HG03439 (cell line): ENCODE measurements around the gene ATP13A2.
"Not testable (repeated sequence)": the region's sequence is repeated elsewhere in the genome, so short reads cannot be mapped to it uniquely, and the experiment has no call there.

Experiments
- ATAC-seq: cut with Tn5 transposase; IDR thresholded peaks from one replicate; pipeline ENCODE4 v1.9.1; 2021; ENCODE audit warnings: mild to moderate bottlenecking, moderate library complexity; ENCODE audit not compliant: unreplicated experiment

Gene ATP13A2

DNA sequence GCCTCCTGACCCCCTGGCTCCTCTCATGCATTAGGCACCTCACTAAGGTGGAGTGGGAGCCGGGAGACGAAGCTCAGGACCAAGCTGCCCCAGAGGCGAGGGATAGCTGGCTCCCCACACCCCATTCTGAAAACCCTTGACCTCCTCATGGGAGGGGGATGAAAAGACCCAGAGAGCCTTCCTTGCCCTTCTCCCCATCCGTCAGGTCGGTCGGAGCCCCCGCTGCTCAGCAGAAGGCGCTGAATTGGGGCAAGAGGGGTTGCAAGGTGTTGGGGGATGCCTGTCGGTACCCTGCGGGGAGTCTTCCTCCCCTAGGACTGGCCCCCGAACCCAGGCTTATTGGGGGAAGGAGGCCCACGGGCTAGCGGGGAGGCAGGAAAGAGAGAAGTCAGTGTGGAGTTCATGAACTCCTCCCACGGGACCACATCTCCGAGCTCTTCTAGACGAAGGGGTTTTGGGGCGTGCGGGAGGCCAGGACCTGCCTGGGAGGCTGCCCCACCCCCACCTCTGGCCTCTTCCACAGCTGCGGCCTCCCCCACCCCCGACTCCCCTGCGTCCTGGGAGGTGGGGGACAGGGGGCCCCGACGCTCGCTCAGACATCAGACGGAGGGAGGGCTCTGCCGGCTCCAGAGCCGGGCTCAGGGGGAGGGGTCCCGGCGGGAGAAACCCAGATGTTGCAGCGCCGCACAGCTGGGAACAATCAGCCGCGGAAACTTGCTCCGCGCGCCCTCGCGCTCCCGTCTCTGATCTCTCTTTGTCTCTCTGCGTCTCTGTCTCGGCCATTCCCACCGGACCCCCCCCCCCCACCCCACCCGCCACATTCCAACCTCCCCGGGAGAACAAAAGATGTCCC lies 32.0 kb downstream of the ATP13A2 start:
- no peak for ATAC-seq

DNA sequence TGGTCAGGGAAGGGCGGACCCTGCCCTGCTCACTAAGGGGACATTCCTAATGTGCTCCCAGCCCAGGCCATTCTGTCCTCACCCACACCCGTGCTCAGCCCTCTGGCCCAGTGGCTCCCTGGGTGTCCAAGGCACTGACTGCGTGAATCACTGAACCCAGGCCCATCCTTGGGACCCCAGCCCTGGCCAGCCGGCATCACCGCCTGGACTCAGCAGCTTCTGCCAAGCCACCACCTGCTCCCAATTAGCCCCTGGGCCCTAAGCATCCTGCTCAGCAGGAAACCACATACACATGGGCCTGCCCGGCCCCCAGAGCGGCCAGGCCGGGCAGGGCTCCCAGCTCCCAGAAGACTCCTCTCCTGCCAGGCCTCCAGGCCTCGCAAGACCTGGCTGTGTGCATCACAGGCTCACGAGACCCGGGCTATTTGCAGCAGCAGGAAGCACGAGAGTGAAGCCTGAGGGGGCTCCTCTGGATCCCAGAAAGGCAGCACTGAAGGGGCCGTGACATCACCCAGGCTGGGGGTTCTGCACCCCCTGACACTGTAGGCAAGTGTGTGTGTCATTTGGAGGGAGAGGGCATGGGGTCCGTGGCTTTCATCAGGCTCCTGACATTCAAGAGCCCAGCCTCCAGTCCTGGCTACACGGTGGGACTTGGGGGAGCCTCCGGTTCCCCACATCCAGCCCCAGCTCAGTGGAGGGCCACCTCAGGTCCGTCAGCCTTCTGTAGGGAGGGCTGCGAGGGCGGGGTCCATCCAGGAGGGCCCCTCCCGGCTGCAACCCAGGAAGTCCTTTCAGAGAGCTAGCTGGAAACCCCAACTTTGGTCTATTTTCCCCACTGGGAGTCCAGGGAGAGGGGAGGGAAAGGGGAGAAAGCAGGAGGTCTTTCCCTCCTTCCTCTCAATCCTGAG lies 32.9 kb downstream of the ATP13A2 start:
- ATAC-seq = no peak

DNA sequence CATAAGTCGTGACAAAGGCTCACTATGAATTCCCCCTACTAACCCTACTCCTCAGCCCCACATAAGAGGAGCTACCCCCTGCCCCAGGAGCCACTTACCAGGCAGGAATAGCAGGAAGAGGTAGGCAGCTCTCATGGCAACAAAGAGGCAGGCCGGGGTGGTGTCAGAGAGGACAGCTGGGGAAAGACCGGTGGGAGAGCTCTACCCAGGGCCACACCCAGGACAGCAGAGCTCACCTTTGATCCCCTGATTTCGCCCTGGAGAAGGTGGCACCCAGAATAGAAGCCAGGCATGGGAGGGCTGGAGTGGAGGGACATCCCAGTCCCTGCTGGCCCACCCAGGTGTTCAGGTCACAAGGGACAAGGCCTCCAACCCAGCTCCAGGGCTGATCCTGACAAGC lies 33.6 kb downstream of the ATP13A2 start:
- no peak for ATAC-seq

DNA sequence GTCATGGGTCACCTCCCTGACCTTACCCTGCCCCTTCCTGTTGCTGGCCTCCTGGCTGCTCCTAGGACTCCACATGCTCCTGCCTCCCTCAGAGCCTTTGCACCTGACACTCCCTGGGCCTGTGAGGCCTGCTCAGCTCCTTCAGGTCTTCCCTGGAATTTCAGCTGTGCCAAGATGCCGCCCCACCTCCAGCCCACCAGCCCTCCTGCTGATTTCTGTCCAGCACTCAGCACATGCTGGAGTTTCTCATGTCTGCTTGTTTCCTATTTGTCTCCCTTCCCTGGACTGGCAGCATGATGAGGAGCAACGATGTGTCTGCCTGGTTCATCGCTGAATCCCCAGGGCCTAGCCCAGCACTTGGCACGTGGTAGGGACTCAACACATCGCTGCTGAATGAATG lies 34.4 kb downstream of the ATP13A2 start:
- ATAC-seq = no peak

DNA sequence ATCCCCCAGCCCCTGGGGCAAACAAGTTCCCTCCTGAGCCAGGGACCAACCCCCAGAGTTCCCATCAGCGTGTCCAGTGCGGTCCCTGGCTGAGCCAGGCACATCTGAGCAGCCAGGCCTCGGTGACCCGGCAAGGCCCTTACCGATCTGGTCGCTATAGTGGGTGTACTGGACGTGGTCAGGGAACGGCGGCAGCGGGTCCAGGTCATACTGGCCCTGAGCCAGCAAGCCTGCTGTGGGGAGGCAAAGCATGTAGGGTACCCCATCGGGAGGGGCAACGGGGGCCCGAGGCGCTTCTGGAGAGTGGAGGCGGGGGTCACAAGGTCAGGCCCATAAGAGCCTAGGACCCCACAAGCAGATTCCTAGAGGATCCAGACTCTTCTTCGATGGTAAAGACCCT lies 34.8 kb downstream of the ATP13A2 start:
- no peak for ATAC-seq

DNA sequence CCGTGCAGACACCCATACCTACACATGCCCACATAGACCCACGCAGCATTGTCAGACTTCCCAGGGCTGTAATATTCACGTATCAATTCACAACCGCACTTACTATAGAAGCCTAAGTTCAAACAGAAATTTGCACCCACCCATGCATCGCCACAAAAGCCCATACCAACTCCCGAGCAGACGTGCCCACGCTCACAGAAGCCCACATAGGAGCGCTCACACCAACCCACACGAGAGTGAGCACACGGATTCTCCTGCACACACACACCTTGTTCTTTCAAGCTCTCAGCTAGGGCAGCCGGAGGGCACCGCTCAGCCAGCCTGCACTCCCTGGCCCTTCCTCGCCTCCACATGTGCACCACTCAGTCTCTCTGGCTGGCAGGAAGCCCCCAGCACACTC lies 35.9 kb downstream of the ATP13A2 start:
- no peak for ATAC-seq

DNA sequence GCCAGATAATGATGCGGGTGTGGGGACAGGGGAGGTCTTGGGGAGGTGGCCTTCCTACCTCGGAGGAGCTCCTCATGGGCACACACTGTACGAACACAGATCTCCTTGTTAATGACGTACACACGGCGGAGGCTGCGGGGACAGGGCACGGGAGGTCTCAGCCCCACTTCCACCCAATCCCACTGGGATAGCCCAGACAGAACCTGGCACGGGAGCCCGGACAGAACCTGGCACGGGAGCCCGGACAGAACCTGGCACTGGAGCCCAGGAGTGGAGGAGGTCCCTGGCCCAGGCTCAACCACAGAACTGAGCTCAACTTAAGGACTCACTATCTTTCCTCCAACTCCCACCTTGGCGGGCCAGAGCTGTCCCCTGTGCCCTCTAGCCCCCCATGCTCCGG lies 36.5 kb downstream of the ATP13A2 start:
- no peak for ATAC-seq

DNA sequence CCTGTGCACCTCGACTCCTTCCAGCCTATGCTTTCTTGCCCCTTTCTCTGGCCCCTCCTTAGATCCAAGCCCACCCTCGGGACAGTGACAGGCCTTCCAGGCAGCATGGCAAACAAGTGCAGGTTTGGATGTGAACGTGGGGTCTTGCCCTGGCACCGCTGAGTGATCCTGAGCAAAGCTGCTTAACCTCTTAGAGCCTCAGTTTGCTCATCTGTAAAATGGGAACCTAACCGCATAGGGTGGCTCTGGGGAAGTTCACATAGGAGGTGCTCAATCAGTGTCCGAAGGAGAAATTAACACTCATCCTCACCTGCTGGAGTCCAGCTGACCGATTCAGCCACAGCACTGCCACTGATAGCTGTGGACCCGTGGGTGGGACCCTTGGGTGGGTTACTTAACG lies 38.5 kb downstream of the ATP13A2 start:
- ATAC-seq = no peak

DNA sequence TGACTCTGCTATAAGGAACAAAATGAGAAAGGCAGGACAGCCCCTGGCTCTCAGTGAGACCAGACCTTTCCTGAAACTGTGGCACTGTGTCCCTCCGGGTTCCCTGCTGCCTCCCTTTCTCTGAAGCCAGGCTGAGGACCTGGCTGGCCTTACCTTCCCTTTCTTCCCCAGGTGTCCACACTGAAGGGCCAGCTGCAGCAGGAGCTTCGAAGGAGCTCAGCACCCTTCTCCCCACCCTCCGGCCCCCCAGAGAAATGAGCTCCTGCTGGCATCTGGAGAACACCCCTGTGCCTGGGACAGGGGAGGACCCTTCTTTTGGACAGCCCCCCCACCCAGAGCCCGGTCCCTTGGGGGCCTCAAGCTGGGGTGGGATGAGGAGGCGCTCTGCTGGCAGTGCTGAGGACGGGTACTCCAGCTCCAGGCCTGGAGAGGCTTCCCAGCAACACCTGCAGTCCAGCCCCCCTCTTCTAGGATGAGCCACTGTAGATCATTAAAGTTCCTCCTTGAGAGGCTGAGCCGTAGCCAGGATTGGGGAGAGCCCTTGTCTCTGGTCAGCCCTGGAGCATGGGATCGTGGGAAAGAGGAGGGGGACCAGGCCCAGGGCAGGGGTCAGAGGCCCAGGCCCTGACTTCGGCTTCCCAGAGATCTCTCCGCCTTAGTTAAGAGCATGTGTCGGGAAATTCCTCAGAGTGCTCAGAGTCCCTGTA lies 39.4 kb downstream of the ATP13A2 start:
- no peak for ATAC-seq

DNA sequence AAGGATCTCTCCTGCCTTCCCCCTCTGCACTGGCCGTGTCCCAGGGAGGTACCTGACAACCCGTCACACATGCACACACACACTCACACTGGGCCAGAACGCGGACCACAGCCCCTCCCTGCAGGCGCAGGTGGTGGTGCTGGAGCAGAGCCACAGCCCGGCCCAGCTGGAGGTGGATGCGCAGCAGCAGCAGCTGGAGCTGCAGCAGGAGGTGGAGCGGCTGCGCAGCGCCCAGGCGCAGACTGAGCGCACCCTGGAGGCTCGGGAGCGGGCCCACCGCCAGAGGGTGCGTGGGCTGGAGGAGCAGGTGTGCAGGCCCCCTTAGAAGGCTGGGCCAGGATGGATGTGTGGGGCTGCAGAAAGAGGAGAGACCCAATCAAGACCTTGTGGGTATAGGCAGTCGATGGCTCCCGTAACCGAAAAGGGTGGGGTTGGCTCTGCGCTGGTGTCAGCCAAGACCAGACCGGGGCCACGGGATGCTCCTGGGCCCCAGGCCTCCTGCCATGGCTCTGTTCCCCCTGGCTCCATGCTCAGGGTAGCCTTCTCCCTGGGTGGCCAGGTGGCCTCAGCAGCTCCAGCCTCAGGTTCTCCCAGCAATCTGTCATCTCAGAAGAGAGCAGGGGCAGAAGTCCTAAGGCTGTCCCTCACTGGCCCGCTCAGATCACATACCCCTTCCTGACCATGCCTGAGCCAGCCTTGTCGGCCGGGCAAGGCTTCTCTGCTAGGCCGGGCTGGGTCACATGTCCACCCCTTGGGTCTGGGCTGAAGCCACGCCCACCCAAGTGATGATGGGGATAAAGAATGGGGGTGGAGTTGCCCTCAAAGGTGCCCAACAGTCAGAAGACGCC lies 40.2 kb downstream of the ATP13A2 start:
- ATAC-seq = no peak

DNA sequence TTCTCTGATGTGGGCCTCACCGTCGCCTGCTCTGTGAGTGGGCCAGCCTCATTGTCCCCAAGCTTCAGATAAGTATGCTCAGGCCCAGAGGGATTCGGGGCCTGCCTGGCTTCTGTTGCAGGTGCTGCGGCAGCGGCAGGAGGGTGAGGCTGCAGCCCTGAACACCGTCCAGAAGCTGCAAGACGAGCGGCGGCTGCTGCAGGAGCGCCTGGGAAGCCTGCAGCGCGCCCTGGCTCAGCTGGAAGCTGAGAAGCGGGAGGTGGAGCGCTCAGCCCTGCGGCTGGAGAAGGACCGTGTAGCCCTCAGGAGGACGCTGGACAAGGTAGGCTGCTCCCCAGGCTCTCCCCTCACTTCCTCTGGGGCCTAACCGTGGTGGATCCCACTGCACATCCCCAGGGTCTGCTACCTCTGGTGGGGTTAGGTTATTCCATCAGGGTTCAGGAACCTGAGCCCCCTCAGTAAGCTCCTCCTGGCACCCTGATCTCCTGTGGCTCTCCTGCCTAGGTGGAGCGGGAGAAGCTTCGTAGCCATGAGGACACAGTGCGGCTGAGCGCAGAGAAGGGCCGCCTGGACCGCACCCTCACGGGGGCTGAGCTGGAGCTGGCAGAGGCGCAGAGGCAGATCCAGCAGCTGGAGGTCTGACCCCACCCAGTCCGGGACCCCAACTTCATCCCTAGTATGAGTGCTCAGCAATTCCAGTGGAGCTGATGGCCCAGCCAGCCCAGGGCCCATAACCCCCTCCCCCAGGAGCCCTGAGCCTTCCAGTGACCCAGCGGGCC lies 41.4 kb downstream of the ATP13A2 start:
- ATAC-seq = no peak

DNA sequence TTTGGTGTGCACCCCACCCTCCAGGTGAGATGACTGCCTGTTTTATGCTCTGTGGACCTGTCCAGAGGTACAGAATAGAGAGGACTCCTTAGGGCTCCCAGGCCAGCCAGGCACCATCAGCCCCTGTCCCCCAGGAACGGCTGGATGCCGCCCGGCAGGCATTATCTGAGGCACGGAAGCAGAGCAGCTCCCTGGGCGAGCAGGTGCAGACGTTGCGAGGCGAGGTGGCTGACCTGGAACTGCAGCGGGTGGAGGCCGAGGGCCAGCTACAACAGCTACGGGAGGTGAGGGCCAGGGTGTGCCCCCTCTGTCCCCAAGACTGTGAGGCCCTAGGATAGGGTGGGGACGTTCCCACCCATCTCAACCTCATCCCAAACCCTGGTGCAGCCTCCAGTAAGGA lies 42.1 kb downstream of the ATP13A2 start:
- no peak for ATAC-seq

DNA sequence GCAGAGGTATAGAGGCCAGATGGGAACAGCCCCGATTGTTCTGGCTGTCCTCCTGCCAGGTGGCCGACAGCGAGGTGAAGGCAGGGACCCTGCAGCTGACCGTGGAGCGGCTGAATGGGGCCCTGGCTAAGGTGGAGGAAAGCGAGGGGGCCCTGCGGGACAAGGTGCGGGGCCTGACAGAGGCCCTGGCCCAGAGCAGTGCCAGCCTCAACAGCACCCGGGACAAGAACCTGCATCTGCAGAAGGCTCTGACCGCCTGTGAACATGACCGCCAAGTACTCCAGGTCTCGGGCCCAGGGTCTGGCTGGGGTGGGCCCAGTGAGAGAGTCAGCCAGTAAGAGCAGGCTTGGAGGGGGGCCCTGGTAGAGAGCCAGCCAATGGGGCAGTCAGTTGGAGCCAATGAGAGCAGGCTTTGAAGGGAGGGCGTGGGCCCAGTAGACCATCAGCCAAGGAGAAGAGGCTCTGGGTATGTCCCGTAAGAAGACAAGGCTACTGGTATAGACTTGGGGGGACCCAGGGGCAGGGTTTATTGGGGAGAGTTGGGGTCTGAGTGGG lies 42.6 kb downstream of the ATP13A2 start:
- ATAC-seq = no peak

DNA sequence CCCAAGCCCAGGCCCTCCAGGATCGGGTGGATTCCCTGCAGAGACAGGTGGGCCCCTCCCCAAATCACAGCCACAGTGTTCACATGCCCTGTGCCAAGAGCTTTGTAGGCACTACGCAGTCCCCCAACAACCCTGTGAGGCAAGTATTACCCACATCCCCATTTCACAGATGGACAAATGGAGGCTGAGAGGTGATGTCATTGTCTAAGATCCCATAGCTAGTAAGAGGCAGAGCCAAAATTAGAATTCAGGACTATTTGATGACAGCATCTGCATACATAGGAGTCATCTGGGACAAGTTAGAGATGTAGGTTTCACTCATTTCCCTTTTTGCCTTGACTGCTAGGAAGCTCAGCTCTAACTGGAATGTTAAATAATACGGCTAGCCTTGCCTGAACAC lies 43.4 kb downstream of the ATP13A2 start:
- no peak for ATAC-seq

DNA sequence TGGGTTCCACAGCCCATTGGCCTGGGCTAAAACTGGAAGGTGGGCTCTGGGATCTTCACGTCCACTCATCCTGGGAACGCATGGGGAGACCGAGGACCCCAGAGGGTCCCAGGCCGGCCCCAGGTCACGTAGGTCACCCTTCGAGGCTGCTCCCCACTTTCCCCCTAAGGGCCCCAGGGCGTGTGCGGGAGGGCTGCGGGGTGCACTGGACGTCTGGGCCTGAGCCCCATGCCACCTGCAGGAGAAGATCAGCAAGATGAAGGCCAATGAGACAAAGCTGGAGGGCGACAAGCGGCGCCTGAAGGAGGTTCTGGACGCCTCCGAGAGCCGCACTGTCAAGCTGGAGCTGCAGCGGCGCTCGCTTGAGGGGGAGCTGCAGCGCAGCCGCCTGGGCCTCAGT lies 43.8 kb downstream of the ATP13A2 start:
- ATAC-seq = no peak

DNA sequence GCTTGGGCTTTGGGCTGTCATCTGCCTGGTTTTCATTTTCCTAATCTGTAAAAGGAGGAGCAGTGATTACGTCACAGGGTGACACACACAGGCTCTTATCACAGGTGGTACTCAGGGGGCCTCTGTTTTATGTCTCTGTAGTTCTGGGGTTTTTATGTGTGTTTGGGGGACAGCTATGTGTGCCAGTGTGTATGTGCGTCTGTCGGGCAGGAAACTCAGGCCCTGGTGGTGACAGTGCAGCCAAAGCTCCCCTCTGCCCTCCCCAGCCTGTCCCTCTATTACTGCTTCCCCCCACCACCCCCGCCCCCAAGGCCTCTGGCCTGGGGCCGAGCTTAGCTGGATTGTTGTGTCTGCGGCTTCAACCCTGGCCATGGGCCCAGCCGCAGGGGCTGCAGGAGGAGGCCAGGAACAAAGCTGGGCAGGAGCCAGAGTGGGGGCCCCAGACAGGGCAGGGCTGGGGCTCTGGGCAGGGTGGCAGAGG lies 44.6 kb downstream of the ATP13A2 start:
- no peak for ATAC-seq

DNA sequence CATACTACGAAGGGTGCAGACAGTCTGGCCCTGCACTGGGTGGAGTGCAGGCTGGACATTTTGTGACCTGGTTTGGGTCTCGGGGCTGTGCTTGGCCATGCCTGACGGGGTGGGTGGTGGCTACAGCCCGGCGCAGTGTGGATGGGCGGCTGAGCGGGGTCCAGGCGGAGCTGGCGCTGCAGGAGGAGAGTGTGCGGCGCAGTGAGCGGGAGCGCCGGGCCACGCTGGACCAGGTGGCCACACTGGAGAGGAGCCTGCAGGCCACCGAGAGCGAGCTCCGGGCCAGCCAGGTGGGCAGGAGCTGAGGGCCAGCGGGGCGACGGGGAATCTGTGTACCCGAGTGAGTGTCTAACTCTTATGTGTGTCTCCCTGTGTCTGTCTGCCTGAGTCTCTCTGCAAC lies 45.4 kb downstream of the ATP13A2 start:
- no peak for ATAC-seq

DNA sequence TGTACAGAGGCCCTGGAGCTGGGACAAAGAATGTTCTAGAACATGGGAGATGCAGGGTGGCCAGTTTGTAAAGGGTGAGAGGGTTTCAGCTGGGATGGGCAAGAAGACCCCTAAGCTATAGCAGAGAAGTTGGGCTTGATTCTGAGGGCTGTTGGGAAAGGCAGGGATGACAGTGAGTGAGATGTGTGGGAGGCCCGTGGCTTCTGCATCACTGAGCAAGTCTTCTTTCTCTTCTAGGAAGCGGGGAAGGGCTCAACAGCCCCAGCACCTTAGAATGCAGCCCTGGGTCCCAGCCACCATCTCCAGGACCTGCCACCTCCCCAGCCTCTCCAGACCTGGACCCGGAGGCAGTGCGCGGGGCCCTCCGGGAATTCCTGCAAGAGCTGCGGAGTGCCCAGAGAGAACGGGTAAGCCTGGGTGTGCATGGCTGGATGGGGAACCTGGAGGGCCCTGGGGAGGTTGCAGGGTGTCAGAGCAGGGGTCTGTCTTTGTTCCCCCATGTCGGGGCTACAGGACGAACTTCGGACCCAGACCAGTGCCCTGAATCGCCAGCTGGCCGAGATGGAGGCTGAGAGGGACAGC lies 46.2 kb downstream of the ATP13A2 start:
- no peak for ATAC-seq

DNA sequence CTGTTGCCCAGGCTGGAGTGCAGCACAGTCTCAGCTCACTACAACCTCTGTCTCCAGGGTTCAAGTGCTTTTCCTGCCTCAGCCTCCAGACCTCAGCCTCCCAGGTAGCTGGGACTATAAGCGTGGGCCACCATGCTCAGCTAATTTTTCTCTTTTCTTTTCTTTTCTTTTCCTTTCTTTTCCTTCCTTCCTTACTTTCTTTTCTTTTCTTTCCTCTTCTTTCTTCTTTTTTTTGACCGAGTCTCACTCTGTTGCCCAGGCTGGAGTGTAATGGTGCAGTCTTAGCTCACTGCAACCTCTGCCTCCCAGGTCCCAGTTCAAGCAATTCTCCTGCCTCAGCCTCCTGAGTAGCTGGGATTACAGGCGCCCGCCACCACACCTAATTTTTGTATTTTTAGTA lies 47.6 kb downstream of the ATP13A2 start:
- ATAC-seq = not testable (repeated sequence)
